ENCODE data around the gene CENPC. TPM values are rescaled to one million over a fixed set of nuclear protein-coding genes. Genes with fewer than 3 reads are reported as not detected.

Gene CENPC
- total and polyA plus RNA-seq, 2 donors (not counting 1 experiment from before 2014, with no cell fraction given), result 11.7 to 67.0 TPM

DNA sequence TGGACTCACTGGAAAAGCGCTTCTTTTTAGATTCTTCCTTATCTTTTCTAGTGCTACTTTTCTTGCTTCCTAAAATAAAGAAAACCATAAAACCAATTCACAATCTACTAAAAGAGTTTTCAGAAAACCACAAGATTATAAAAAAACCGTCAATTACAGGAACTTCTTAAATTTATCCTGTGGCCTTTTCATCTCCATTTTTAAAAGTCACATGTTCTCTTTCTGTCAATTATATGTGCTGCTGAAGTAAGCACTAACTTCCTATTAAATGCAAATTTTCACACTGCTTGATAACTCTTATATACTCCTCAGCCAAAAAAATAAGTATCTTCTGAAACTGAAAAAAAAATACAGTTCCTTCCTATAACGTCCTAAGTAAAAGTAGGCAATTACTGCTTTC lies 32.8 kb downstream of the CENPC start:
- no peak overlapping the region for H3K4me3 ChIP-seq (ENCODE audit: control extremely low read depth in 1 of 5, extremely low read depth in 1 of 5, insufficient read depth in 1 of 5, low read depth in 2 of 5, low read length in 4 of 5)
- 80% methylated on average over 1 of the region's 3 CpGs for WGBS (ENCODE audit: insufficient coverage)
- H3K4me3 Mint-ChIP-seq, result no peak overlapping the region
- no peak overlapping the region for H3K9ac ChIP-seq (ENCODE audit: low read length)
- H3K4me2 ChIP-seq (replicated peaks; ENCODE audit: low read depth, low read length, poor library complexity, severe bottlenecking), result no peak overlapping the region
- peaks cover 3 to 5% of the 10 kb centered on the region in 2 donors for H3K4me1 ChIP-seq (ENCODE audit: control insufficient read depth in 2 of 2, insufficient read depth in 2 of 2, low read length in 2 of 2)
- no peaks in the 10 kb centered on the region for H3K27me3 Mint-ChIP-seq
- POLR2A ChIA-PET, result no interaction called here
- no peaks in the 10 kb centered on the region for H3K9me3 ChIP-seq (ENCODE audit: control extremely low read depth in 1 of 3, control insufficient read depth in 2 of 3, insufficient read depth in 1 of 3, low read length in 2 of 3)
- peaks cover 11% of the 10 kb centered on the region for H3K4me1 Mint-ChIP-seq
- TF ChIP-seq EZH2 (IDR thresholded peaks at IDR 0.05; ENCODE audit: borderline replicate concordance, insufficient read depth, low read depth, low read length, poor library complexity, severe bottlenecking), result no peak
- TF ChIP-seq, protein P1, sequence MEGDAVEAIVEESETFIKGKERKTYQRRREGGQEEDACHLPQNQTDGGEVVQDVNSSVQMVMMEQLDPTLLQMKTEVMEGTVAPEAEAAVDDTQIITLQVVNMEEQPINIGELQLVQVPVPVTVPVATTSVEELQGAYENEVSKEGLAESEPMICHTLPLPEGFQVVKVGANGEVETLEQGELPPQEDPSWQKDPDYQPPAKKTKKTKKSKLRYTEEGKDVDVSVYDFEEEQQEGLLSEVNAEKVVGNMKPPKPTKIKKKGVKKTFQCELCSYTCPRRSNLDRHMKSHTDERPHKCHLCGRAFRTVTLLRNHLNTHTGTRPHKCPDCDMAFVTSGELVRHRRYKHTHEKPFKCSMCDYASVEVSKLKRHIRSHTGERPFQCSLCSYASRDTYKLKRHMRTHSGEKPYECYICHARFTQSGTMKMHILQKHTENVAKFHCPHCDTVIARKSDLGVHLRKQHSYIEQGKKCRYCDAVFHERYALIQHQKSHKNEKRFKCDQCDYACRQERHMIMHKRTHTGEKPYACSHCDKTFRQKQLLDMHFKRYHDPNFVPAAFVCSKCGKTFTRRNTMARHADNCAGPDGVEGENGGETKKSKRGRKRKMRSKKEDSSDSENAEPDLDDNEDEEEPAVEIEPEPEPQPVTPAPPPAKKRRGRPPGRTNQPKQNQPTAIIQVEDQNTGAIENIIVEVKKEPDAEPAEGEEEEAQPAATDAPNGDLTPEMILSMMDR (IDR thresholded peaks at IDR 0.05), result no peak
- no peaks in the 10 kb centered on the region for H3K27me3 ChIP-seq (replicated peaks in 1 of 4; ENCODE audit: control extremely low read depth in 1 of 4, control insufficient read depth in 3 of 4, insufficient read depth in 4 of 4, low read length in 3 of 4)
- intact Hi-C loops (cut with micrococcal nuclease), result no loop called here
- H4K20me1 ChIP-seq (ENCODE audit: control insufficient read depth, insufficient read depth, low read length, poor library complexity, severe bottlenecking), result peaks cover 4% of the 10 kb centered on the region
- H3K9me3 Mint-ChIP-seq (ENCODE audit: insufficient read depth), result no peaks in the 10 kb centered on the region
- peaks cover 20 to 54% of the 10 kb centered on the region in 2 experiments for H3K36me3 ChIP-seq (replicated peaks in 1 of 2; ENCODE audit: control extremely low read depth in 1 of 2, control insufficient read depth in 1 of 2, extremely low read depth in 1 of 2, insufficient read depth in 2 of 2, low read length in 1 of 2)
- ATAC-seq (ENCODE audit: low read depth) (no peak), DNase-seq (no peak)
- no peak overlapping the region for H3K27ac Mint-ChIP-seq
- no peak overlapping the region for H2AFZ ChIP-seq (ENCODE audit: insufficient read depth, low read depth, low read length, poor library complexity, severe bottlenecking)
- no peak overlapping the region for H3K27ac ChIP-seq (ENCODE audit: low read length in 2 of 2)
- peaks cover 10% of the 10 kb centered on the region for H3K79me2 ChIP-seq (ENCODE audit: control insufficient read depth, insufficient read depth, low read length)
- CTCF ChIA-PET, result no interaction called here

- Mint-ChIP-seq H3K4me3 (no peak overlapping the region), H3K4me1 (no peaks in the 10 kb centered on the region), H3K27me3 (no peaks in the 10 kb centered on the region), H3K9me3 (ENCODE audit: insufficient read depth) (no peaks in the 10 kb centered on the region), H3K27ac (no peak overlapping the region)
- Histone ChIP-seq H3K27me3 (replicated peaks in 1 of 4; ENCODE audit: control extremely low read depth in 1 of 4, control insufficient read depth in 3 of 4, insufficient read depth in 4 of 4, low read length in 3 of 4) (no peaks in the 10 kb centered on the region), H3K36me3 (replicated peaks in 1 of 2; ENCODE audit: control extremely low read depth in 1 of 2, control insufficient read depth in 1 of 2, extremely low read depth in 1 of 2, insufficient read depth in 2 of 2, low read length in 1 of 2) (peaks cover 13 to 41% of the 10 kb centered on the region in 2 experiments), H3K4me1 (ENCODE audit: control insufficient read depth in 2 of 2, insufficient read depth in 2 of 2, low read length in 2 of 2) (no peaks in the 10 kb centered on the region), H4K20me1 (ENCODE audit: control insufficient read depth, insufficient read depth, low read length, poor library complexity, severe bottlenecking) (peaks cover 6% of the 10 kb centered on the region), H3K27ac (ENCODE audit: low read length in 2 of 2) (no peak overlapping the region), H3K9me3 (ENCODE audit: control extremely low read depth in 1 of 3, control insufficient read depth in 2 of 3, insufficient read depth in 1 of 3, low read length in 2 of 3) (no peaks in the 10 kb centered on the region), H2AFZ (ENCODE audit: insufficient read depth, low read depth, low read length, poor library complexity, severe bottlenecking) (no peak overlapping the region), H3K4me2 (replicated peaks; ENCODE audit: low read depth, low read length, poor library complexity, severe bottlenecking) (no peak overlapping the region), H3K4me3 (ENCODE audit: control extremely low read depth in 1 of 5, extremely low read depth in 1 of 5, insufficient read depth in 1 of 5, low read depth in 2 of 5, low read length in 4 of 5) (no peak overlapping the region), H3K79me2 (ENCODE audit: control insufficient read depth, insufficient read depth, low read length) (peaks cover 5% of the 10 kb centered on the region), H3K9ac (ENCODE audit: low read length) (no peak overlapping the region)
- TF ChIP-seq, protein P1 (IDR thresholded peaks at IDR 0.05), result no peak
- no peak for TF ChIP-seq EZH2 (IDR thresholded peaks at IDR 0.05; ENCODE audit: borderline replicate concordance, insufficient read depth, low read depth, low read length, poor library complexity, severe bottlenecking)
- ATAC-seq (ENCODE audit: low read depth) (no peak), DNase-seq (no peak)
- ChIA-PET POLR2A (no interaction called here), CTCF (no interaction called here)
- intact Hi-C loops (cut with micrococcal nuclease), result no loop called here
- WGBS (ENCODE audit: insufficient coverage), result 100% methylated on average over 1 of the region's 2 CpGs
These were observed 44.9 kb downstream of the CENPC start for GRCh38 chr4:67500373-67500772.

Data from B cell (primary cell).